Natural killer cell (primary cell): ENCODE data around the gene METTL25B. TPM values are rescaled to one million over a fixed set of nuclear protein-coding genes. Genes with fewer than 3 reads are reported as not detected.

Experiments
- ATAC-seq, 3 donors: fragments of 150-1000 bp in 2 of 3; fragments of 200-7000 bp in 1 of 3; cut with Tn5 transposase; 1 replicate in 1 of 3; 2 replicates in 2 of 3; pipeline ENCODE4 v1.10.0; 2021; ENCODE audit warnings: mild to moderate bottlenecking in 2 of 3, moderate library complexity in 2 of 3
- DNase-seq, 2 donors: peaks; one replicate each; pipeline versions ENCODE4 v3.0.0 to v3.0.0-alpha.2; 2013 to 2021; ENCODE audit warnings: mixed read lengths in 1 of 2
- H3K27ac ChIP-seq: one replicate; pipeline ENCODE4 v1.5.1; 2013; ENCODE audit warnings: mild to moderate bottlenecking, low read length
- H3K27me3 ChIP-seq: one replicate; pipeline ENCODE4 v1.6.1; 2013; ENCODE audit warnings: low read length; ENCODE audit not compliant: control insufficient read depth, insufficient read depth
- H3K36me3 ChIP-seq: one replicate; pipeline ENCODE4 v1.6.1; 2013; ENCODE audit warnings: low read length; ENCODE audit not compliant: control insufficient read depth, insufficient read depth
- H3K4me1 ChIP-seq: one replicate; pipeline ENCODE4 v1.6.1; 2013; ENCODE audit warnings: low read length; ENCODE audit not compliant: control insufficient read depth, insufficient read depth
- H3K4me3 ChIP-seq: one replicate; pipeline ENCODE4 v1.5.1; 2013; ENCODE audit warnings: low read length
- H3K9me3 ChIP-seq: one replicate; pipeline ENCODE4 v1.6.1; 2013; ENCODE audit warnings: low read length; ENCODE audit not compliant: control insufficient read depth, insufficient read depth
- H3K27ac Mint-ChIP-seq, 2 donors: one replicate each; pipeline ENCODE4 v1.8.0; 2022; ENCODE audit warnings: mild to moderate bottlenecking in 2 of 2, mixed read lengths in 2 of 2, moderate library complexity in 1 of 2
- H3K27me3 Mint-ChIP-seq, 2 donors: one replicate each; pipeline ENCODE4 v1.8.0; 2022; ENCODE audit warnings: low read depth in 2 of 2, mixed read lengths in 2 of 2
- H3K36me3 Mint-ChIP-seq: one replicate; pipeline ENCODE4 v1.8.0; 2022; ENCODE audit warnings: mixed read lengths
- H3K4me1 Mint-ChIP-seq, 2 donors: one replicate each; pipeline ENCODE4 v1.8.0; 2022; ENCODE audit warnings: mixed read lengths in 2 of 2
- H3K4me3 Mint-ChIP-seq: one replicate; pipeline ENCODE4 v1.8.0; 2022; ENCODE audit warnings: mild to moderate bottlenecking, moderate library complexity, mixed read lengths
- H3K9me3 Mint-ChIP-seq, 2 donors: one replicate each; pipeline ENCODE4 v1.8.0; 2022; ENCODE audit warnings: mixed read lengths in 2 of 2
- WGBS: methylation state at CpG from one replicate; pipeline ENCODE4 v1.1.7; 2013; ENCODE audit warnings: missing lambda C conversion rate; ENCODE audit not compliant: insufficient coverage; 5-methylcytosine and 5-hydroxymethylcytosine counted together
- intact Hi-C: fragments of 100-400 bp; cut with micrococcal nuclease; formaldehyde crosslinking; loops from one replicate; pipeline ENCODE4 v1.14.2; 2022
- total RNA-seq, 4 donors: library from RNA; stranded (reverse); fragments of 120-200 nt in 1 of 4; gene quantifications; one replicate each; pipeline versions ENCODE4 v1.2.3 to v1.2.4, GENCODE V29; 2013 to 2022
- TF ChIP-seq, protein P1 (sequence below): fragments of 200-600 bp; IDR thresholded peaks from one replicate; pipeline ENCODE4 v1.8.0; 2022; ENCODE audit warnings: antibody characterized with exemption

Gene METTL25B
- total RNA-seq, 3 donors from 2014 or later (not counting 1 experiment from before 2014, with no cell fraction given) = 23.5 to 25.3 (median 23.8) TPM

DNA sequence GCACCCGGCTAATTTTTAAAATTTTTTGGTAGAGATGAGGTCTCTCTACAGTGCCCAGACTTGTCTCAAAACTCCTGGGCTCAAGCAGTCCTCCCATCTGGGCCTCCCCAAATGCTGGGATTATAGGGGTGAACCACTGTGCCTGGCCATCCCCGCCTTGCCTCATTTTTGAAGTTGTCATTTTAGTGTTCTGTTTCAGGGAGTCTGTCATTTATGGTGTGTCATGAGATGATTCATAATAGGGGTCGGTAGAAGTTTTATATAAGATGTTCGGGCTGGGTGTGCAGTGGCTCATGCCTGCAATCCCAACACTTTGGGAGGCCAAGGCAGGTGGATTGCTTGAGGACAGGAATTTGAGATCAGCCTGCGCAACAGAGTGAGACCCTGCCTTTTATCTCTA lies 47.5 kb downstream of the METTL25B start:
- TF ChIP-seq, protein P1, sequence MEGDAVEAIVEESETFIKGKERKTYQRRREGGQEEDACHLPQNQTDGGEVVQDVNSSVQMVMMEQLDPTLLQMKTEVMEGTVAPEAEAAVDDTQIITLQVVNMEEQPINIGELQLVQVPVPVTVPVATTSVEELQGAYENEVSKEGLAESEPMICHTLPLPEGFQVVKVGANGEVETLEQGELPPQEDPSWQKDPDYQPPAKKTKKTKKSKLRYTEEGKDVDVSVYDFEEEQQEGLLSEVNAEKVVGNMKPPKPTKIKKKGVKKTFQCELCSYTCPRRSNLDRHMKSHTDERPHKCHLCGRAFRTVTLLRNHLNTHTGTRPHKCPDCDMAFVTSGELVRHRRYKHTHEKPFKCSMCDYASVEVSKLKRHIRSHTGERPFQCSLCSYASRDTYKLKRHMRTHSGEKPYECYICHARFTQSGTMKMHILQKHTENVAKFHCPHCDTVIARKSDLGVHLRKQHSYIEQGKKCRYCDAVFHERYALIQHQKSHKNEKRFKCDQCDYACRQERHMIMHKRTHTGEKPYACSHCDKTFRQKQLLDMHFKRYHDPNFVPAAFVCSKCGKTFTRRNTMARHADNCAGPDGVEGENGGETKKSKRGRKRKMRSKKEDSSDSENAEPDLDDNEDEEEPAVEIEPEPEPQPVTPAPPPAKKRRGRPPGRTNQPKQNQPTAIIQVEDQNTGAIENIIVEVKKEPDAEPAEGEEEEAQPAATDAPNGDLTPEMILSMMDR = no peak
- Mint-ChIP-seq H3K4me3 (no peak overlapping the region), H3K27me3 (no peaks in the 10 kb centered on the region), H3K36me3 (peaks cover 3% of the 10 kb centered on the region), H3K27ac (no peak overlapping the region), H3K9me3 (no peaks in the 10 kb centered on the region), H3K4me1 (peaks cover 41 to 49% of the 10 kb centered on the region in 2 donors)
- WGBS = 82% methylated on average over 4 of the region's 5 CpGs
- DNase-seq (no peak), ATAC-seq (no peak)
- Histone ChIP-seq H3K9me3 (no peaks in the 10 kb centered on the region), H3K36me3 (peaks cover 17% of the 10 kb centered on the region), H3K27ac (no peak overlapping the region), H3K4me3 (no peak overlapping the region), H3K27me3 (no peaks in the 10 kb centered on the region), H3K4me1 (peaks cover 4% of the 10 kb centered on the region)
- intact Hi-C loops = no loop called here

DNA sequence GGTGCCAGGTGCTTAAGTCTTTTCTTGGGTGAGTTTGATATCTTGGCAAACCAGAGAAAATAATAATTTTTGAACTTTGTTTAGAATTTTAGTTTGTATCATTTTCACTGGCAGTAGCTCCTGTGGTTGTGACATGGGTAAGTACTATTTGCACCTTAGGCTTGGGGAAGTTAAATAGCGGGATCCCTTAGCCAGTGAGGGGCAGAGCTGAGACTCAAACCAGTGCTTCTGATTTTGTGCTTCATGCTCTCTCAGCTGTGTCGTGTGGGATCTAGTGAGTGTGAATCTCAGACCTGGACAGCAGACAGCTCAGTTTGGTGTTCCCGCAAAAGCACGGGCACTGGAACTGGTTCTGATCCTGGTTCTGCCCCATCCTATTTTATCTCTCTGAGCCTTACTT lies 48.7 kb downstream of the METTL25B start:
- Histone ChIP-seq H3K4me3 (no peak overlapping the region), H3K36me3 (peaks cover 16% of the 10 kb centered on the region), H3K9me3 (no peaks in the 10 kb centered on the region), H3K4me1 (no peaks in the 10 kb centered on the region), H3K27me3 (no peaks in the 10 kb centered on the region), H3K27ac (no peak overlapping the region)
- H3K27ac Mint-ChIP-seq = peak overlapping the region; percentile 16 to 60
- TF ChIP-seq, protein P1 = no peak
- no peaks in the 10 kb centered on the region for H3K9me3 Mint-ChIP-seq
- DNase-seq (no peak), ATAC-seq (no peak)
- WGBS = 54% methylated on average over 2 of the region's 4 CpGs
- H3K4me3 Mint-ChIP-seq = no peak overlapping the region
- H3K27me3 Mint-ChIP-seq = no peaks in the 10 kb centered on the region
- H3K4me1 Mint-ChIP-seq = peaks cover 44 to 52% of the 10 kb centered on the region in 2 donors
- peaks cover 5% of the 10 kb centered on the region for H3K36me3 Mint-ChIP-seq
- intact Hi-C loops = no loop called here

- Mint-ChIP-seq H3K4me3 (no peak overlapping the region), H3K27ac (peak overlapping the region; percentile 16 to 60), H3K27me3 (no peaks in the 10 kb centered on the region), H3K4me1 (peaks cover 43 to 46% of the 10 kb centered on the region in 2 donors), H3K9me3 (no peaks in the 10 kb centered on the region), H3K36me3 (peaks cover 10% of the 10 kb centered on the region)
- ATAC-seq = no peak
- 42% methylated on average over 1 of the region's 1 CpG for WGBS
- Histone ChIP-seq H3K27ac (no peak overlapping the region), H3K36me3 (peaks cover 17% of the 10 kb centered on the region), H3K4me3 (no peak overlapping the region), H3K9me3 (no peaks in the 10 kb centered on the region), H3K4me1 (no peaks in the 10 kb centered on the region), H3K27me3 (no peaks in the 10 kb centered on the region)
- no peak for DNase-seq
- TF ChIP-seq, protein P1 = no peak
- intact Hi-C loops = no loop called here
These were observed 49.3 kb downstream of the METTL25B start for GRCh38 chr1:156777573-156777972.

DNA sequence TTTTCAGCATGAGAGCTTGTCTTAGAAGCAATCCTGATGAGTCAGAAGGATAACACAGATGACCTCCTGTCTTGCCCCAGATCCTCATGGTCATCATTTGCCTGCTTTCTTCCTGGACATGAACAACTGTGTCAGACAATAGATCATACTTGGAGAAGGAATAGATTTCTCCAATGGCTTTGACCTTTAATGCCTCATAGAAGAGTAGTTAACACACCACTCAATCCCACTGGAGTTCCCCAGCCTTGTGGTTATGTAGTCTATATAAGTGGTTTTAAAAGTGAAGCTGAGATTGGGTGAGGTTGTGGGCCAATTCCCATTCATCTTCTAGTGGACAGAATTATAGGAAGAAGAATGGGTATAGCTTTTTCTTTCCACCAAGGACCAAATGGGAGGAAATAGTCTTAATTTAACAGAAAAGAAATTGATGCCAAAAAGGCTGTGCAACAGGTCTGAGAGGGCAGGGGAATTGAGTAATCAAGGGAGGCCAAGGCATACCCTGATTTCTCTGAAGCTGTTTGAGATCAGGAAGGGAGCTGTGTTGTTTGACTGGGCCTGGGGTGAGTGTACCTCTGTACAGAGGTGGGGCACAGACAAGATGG lies 53.4 kb downstream of the METTL25B start:
- no peaks in the 10 kb centered on the region for H3K4me1 ChIP-seq
- DNase-seq (no peak), ATAC-seq (no peak)
- no peaks in the 10 kb centered on the region for H3K9me3 ChIP-seq
- Mint-ChIP-seq H3K36me3 (peaks cover 12% of the 10 kb centered on the region), H3K27ac (peak overlapping the region in 1 of 2 donors; percentile 14), H3K27me3 (no peaks in the 10 kb centered on the region), H3K4me1 (peaks cover 36 to 39% of the 10 kb centered on the region in 2 donors), H3K9me3 (no peaks in the 10 kb centered on the region), H3K4me3 (no peak overlapping the region)
- intact Hi-C loops = no loop called here
- TF ChIP-seq, protein P1 = no peak
- H3K27ac ChIP-seq = no peak overlapping the region
- H3K36me3 ChIP-seq = peaks cover 33% of the 10 kb centered on the region
- no peak overlapping the region for H3K4me3 ChIP-seq
- no peaks in the 10 kb centered on the region for H3K27me3 ChIP-seq
